Subcutaneous adipose tissue (tissue), 4 donors: ENCODE measurements around the gene PNCK. TPM values are rescaled to one million over a fixed set of nuclear protein-coding genes. Genes with fewer than 3 reads are reported as not detected.

Experiments
- total RNA-seq, 4 donors: library from RNA; depleted of rRNA; stranded (reverse); fragments of >200 nt; gene quantifications; one replicate each; pipeline ENCODE4 v1.1.0, GENCODE V29; 2016
- TF ChIP-seq, protein P1 (sequence below): fragments of 450-650 bp; IDR thresholded peaks from one replicate; pipeline ENCODE4 v1.5.1; 2016; ENCODE audit warnings: low read depth, mild to moderate bottlenecking, control low read depth, antibody characterized with exemption, moderate library complexity

The PNCK gene
- total RNA-seq, 4 donors from 2014 or later: 1.8 to 2.6 TPM; not detected in 2

GRCh38 chrX:153669174-153669890, 4.3 kb downstream of the PNCK start:
- TF ChIP-seq, protein P1, sequence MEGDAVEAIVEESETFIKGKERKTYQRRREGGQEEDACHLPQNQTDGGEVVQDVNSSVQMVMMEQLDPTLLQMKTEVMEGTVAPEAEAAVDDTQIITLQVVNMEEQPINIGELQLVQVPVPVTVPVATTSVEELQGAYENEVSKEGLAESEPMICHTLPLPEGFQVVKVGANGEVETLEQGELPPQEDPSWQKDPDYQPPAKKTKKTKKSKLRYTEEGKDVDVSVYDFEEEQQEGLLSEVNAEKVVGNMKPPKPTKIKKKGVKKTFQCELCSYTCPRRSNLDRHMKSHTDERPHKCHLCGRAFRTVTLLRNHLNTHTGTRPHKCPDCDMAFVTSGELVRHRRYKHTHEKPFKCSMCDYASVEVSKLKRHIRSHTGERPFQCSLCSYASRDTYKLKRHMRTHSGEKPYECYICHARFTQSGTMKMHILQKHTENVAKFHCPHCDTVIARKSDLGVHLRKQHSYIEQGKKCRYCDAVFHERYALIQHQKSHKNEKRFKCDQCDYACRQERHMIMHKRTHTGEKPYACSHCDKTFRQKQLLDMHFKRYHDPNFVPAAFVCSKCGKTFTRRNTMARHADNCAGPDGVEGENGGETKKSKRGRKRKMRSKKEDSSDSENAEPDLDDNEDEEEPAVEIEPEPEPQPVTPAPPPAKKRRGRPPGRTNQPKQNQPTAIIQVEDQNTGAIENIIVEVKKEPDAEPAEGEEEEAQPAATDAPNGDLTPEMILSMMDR: no peak

DNA sequence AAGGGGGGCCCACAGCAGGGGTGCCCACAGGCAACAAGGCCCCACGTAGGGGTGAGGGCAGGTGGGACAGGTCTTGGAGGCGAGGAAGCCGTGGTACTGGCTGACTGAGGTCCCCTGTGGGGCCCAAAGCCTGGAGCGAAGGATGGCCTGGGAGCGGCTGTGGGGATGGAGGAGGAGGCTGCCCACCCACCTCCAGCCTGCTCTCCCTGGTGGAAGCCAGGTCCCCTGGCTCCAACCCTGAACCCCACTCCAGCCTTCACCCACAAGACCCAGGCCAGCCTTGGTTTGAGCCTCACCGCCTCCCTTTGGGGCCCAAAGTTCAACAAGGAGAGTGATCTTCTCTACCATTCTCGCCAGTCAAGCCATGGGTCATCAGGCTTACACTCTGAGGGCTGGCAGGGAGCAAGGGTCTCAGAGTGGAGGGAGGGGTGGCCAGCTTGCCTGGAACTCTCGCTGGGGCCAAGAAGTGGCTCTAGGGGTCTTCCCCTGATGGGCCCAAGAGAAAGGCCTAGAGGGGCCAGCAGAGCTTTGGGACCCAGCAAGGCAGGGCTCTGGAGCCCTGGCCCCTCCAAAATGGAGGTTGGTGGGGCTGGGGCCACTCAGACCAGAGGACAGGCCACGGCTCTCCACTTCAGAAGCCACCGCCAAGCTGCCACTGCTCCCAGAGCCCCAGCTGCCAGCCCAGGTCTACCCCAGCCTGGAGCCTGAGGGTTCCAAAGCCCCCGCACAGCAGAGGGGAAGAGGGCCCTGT, 5.0 kb downstream of the PNCK start:
- TF ChIP-seq, protein P1: no peak

GRCh38 chrX:153667956-153668396, 5.6 kb downstream of the PNCK start:
- TF ChIP-seq, protein P1: no peak

- TF ChIP-seq, protein P1: no peak
These were observed 6.2 kb downstream of the PNCK start for GRCh38 chrX:153667281-153667955.

- TF ChIP-seq, protein P1: no peak
These were observed 7.8 kb downstream of the PNCK start for GRCh38 chrX:153665726-153666306.

GRCh38 chrX:153662266-153662665, 11.3 kb downstream of the PNCK start:
- TF ChIP-seq, protein P1: no peak
